ENCODE measurements around the gene AFAP1L1.

DNA sequence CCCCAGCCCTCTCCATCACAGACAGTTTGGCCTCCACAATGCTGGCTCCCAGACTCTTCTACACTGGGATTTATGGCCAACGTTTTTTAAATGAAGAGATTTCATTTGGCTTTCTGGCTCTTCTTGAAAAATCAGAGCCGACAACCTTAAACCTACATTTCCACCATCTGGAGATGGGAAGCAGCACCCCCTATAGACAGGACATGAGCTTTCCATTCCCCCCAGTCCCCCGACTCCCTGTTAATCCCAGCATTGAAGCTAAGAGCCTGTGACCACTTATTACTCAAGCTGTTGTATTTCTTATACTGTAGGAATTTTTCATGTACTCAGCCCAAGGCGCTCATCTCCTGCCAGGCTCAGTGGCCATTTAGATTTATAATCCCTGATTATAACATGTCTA lies 34.0 kb upstream of the AFAP1L1 start:
- no peak for TF ChIP-seq POLR2AphosphoS5 (IDR thresholded peaks at IDR 0.05; ENCODE audit: borderline replicate concordance, low read depth, low read length)
- TF ChIP-seq EZH2 (IDR thresholded peaks at IDR 0.05): no peak
- no peak for TF ChIP-seq FOXP2 (optimal IDR thresholded peaks at IDR 0.05; ENCODE audit: control extremely low read depth, extremely low read length, insufficient read depth)
